Measurements from ENCODE around the gene F7. TPM values are rescaled to one million over a fixed set of nuclear protein-coding genes. Genes with fewer than 3 reads are reported as not detected.

Gene F7
- polyA plus RNA-seq, 2 of the 4 experiments (the other 2 are of a cell fraction): 0.26 to 0.65 TPM

DNA sequence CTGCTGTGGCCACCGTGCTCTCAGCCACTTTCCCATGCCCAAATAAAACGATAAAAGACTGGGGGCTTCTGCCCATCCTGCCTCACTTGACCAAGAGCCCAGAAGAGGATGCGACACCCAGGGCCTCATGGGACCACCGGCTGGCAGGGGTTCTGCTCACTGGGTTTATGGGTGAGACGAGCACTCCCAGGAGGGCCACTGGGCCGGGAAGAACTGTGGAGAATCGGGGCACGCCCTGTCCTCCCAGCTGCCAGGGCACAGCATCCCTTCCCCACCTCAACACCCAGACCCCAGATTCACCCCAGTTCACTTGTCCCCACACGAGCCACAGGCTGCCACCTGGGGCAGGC lies 12.3 kb downstream of the F7 start:
- H3K9me3 ChIP-seq: no peaks in the 10 kb centered on the region
- ChIA-PET CTCF (no interaction called here), POLR2A (no interaction called here)
- DNase-seq (ENCODE audit: low read depth in 1 of 2, low spot score in 1 of 2): no peak
- no peak overlapping the region for H3K4me3 ChIP-seq
- no peak for FAIRE-seq
- no peaks in the 10 kb centered on the region for H3K4me1 ChIP-seq
- no peak overlapping the region for H3K27ac ChIP-seq
- TF ChIP-seq, protein P1, sequence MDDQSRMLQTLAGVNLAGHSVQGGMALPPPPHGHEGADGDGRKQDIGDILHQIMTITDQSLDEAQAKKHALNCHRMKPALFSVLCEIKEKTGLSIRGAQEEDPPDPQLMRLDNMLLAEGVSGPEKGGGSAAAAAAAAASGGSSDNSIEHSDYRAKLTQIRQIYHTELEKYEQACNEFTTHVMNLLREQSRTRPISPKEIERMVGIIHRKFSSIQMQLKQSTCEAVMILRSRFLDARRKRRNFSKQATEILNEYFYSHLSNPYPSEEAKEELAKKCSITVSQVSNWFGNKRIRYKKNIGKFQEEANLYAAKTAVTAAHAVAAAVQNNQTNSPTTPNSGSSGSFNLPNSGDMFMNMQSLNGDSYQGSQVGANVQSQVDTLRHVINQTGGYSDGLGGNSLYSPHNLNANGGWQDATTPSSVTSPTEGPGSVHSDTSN (IDR thresholded peaks at IDR 0.05): no peak
- TF ChIP-seq FOSB (CRISPR knock-in tag; IDR thresholded peaks at IDR 0.05) (no peak), RAD21 (conservative IDR thresholded peaks at IDR 0.05 in 1 of 2, IDR thresholded peaks at IDR 0.05 in 1 of 2) (no peak)
- WGBS (ENCODE audit: missing lambda C conversion rate): 46% methylated on average over 9 of the region's 9 CpGs
- H3K4me2 ChIP-seq: no peak overlapping the region
- ATAC-seq: no peak

DNA sequence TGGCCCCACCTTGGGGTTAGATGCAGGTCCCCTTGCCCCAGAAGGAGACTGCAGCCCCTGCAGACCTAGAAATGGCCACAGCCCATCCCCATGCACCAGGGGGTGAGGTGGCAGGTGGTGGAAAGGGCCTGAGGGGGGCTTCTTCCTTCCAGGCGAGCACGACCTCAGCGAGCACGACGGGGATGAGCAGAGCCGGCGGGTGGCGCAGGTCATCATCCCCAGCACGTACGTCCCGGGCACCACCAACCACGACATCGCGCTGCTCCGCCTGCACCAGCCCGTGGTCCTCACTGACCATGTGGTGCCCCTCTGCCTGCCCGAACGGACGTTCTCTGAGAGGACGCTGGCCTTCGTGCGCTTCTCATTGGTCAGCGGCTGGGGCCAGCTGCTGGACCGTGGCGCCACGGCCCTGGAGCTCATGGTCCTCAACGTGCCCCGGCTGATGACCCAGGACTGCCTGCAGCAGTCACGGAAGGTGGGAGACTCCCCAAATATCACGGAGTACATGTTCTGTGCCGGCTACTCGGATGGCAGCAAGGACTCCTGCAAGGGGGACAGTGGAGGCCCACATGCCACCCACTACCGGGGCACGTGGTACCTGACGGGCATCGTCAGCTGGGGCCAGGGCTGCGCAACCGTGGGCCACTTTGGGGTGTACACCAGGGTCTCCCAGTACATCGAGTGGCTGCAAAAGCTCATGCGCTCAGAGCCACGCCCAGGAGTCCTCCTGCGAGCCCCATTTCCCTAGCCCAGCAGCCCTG lies 12.8 kb downstream of the F7 start:
- WGBS (ENCODE audit: missing lambda C conversion rate): 78% methylated on average over 13 of the region's 42 CpGs
- no peak overlapping the region for H3K4me2 ChIP-seq
- POLR2A ChIA-PET: no interaction called here
- CTCF ChIA-PET: interaction anchor here (1.6 kb wide), 1 partner anchor 13 kb away, joined by 3 read pairs; no protein-coding TSS in a partner anchor
- no peak for TF ChIP-seq RFX5 (IDR thresholded peaks at IDR 0.05)
- H3K4me1 ChIP-seq: no peaks in the 10 kb centered on the region
- ATAC-seq (no peak), DNase-seq (ENCODE audit: low read depth in 1 of 2, low spot score in 1 of 2) (no peak), FAIRE-seq (no peak)
- no peak overlapping the region for H3K27ac ChIP-seq
- no peak overlapping the region for H3K4me3 ChIP-seq
- no peaks in the 10 kb centered on the region for H3K9me3 ChIP-seq

DNA sequence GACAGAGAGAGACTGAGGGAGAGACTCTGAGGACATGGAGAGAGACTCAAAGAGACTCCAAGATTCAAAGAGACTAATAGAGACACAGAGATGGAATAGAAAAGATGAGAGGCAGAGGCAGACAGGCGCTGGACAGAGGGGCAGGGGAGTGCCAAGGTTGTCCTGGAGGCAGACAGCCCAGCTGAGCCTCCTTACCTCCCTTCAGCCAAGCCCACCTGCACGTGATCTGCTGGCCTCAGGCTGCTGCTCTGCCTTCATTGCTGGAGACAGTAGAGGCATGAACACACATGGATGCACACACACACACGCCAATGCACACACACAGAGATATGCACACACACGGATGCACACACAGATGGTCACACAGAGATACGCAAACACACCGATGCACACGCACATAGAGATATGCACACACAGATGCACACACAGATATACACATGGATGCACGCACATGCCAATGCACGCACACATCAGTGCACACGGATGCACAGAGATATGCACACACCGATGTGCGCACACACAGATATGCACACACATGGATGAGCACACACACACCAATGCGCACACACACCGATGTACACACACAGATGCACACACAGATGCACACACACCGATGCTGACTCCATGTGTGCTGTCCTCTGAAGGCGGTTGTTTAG lies 13.7 kb downstream of the F7 start:
- ChIA-PET CTCF (interaction anchor here (1.6 kb wide), 1 partner anchor 12 kb away, joined by 3 read pairs; no protein-coding TSS in a partner anchor), POLR2A (no interaction called here)
- Histone ChIP-seq H3K4me3 (no peak overlapping the region), H3K4me1 (no peaks in the 10 kb centered on the region), H3K9me3 (no peaks in the 10 kb centered on the region), H3K4me2 (no peak overlapping the region), H3K27ac (no peak overlapping the region)
- FAIRE-seq (no peak), DNase-seq (ENCODE audit: low read depth in 1 of 2, low spot score in 1 of 2) (no peak), ATAC-seq (no peak)
- TF ChIP-seq HOXA7 (CRISPR knock-in tag; IDR thresholded peaks at IDR 0.05) (no peak), CBX8 (IDR thresholded peaks at IDR 0.05) (no peak), EHF (CRISPR knock-in tag; IDR thresholded peaks at IDR 0.05) (no peak), HDAC2 (IDR thresholded peaks at IDR 0.05) (no peak), HOXB13 (CRISPR knock-in tag; IDR thresholded peaks at IDR 0.05; ENCODE audit: low read depth) (no peak), MAZ (IDR thresholded peaks at IDR 0.05; ENCODE audit: borderline replicate concordance, low read depth, low read length) (no peak), CHD4 (IDR thresholded peaks at IDR 0.05; ENCODE audit: borderline replicate concordance) (no peak), RCOR1 (IDR thresholded peaks at IDR 0.05; ENCODE audit: low read depth, low read length) (no peak), KDM5A (IDR thresholded peaks at IDR 0.05) (no peak), ESRRA (IDR thresholded peaks at IDR 0.05; ENCODE audit: borderline replicate concordance, low read length) (no peak), BHLHE40 (IDR thresholded peaks at IDR 0.05; ENCODE audit: low read depth, low read length) (no peak), JUNB (IDR thresholded peaks at IDR 0.05) (no peak), RAD21 (conservative IDR thresholded peaks at IDR 0.05 in 1 of 2, IDR thresholded peaks at IDR 0.05 in 1 of 2) (no peak), CHD2 (IDR thresholded peaks at IDR 0.05; ENCODE audit: low read length, partially characterized antibody) (no peak), SMC3 (IDR thresholded peaks at IDR 0.05) (no peak), NPAS2 (CRISPR knock-in tag; IDR thresholded peaks at IDR 0.05; ENCODE audit: borderline replicate concordance) (no peak), TP53 (CRISPR knock-in tag; IDR thresholded peaks at IDR 0.05) (no peak), NFE2L2 (conservative IDR thresholded peaks at IDR 0.05; ENCODE audit: low read length) (no peak)
- TF ChIP-seq, protein P2, sequence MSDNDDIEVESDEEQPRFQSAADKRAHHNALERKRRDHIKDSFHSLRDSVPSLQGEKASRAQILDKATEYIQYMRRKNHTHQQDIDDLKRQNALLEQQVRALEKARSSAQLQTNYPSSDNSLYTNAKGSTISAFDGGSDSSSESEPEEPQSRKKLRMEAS (IDR thresholded peaks at IDR 0.05): no peak
- TF ChIP-seq, protein P3, sequence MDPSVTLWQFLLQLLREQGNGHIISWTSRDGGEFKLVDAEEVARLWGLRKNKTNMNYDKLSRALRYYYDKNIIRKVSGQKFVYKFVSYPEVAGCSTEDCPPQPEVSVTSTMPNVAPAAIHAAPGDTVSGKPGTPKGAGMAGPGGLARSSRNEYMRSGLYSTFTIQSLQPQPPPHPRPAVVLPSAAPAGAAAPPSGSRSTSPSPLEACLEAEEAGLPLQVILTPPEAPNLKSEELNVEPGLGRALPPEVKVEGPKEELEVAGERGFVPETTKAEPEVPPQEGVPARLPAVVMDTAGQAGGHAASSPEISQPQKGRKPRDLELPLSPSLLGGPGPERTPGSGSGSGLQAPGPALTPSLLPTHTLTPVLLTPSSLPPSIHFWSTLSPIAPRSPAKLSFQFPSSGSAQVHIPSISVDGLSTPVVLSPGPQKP (IDR thresholded peaks at IDR 0.05; ENCODE audit: low read depth, low read length): no peak
- 65% methylated on average over 14 of the region's 16 CpGs for WGBS (ENCODE audit: missing lambda C conversion rate)

All from A549 (cell line).